ENCODE results near the gene HNRNPA2B1. TPM values are rescaled to one million over a fixed set of nuclear protein-coding genes. Genes with fewer than 3 reads are reported as not detected.
"Not testable (repeated sequence)": the region's sequence is repeated elsewhere in the genome, so short reads cannot be mapped to it uniquely, and the experiment has no call there.

HNRNPA2B1 gene
- total and polyA plus RNA-seq, 2 donors (not counting 1 experiment from before 2014, with no cell fraction given), result 167 to 524 TPM

- H3K9me3 ChIP-seq (ENCODE audit: control extremely low read depth in 1 of 3, control insufficient read depth in 2 of 3, insufficient read depth in 1 of 3, low read length in 2 of 3); H3K27ac ChIP-seq (ENCODE audit: low read length in 2 of 2); H3K27me3 ChIP-seq (replicated peaks in 1 of 4; ENCODE audit: control extremely low read depth in 1 of 4, control insufficient read depth in 3 of 4, insufficient read depth in 4 of 4, low read length in 3 of 4); H3K27me3 Mint-ChIP-seq; CTCF ChIA-PET; DNase-seq; H3K9me3 Mint-ChIP-seq (ENCODE audit: insufficient read depth); H2AFZ ChIP-seq (ENCODE audit: insufficient read depth, low read depth, low read length, poor library complexity, severe bottlenecking); H3K4me2 ChIP-seq (replicated peaks; ENCODE audit: low read depth, low read length, poor library complexity, severe bottlenecking); H3K36me3 ChIP-seq (replicated peaks in 1 of 2; ENCODE audit: control extremely low read depth in 1 of 2, control insufficient read depth in 1 of 2, extremely low read depth in 1 of 2, insufficient read depth in 2 of 2, low read length in 1 of 2); intact Hi-C loops (cut with micrococcal nuclease); H4K20me1 ChIP-seq (ENCODE audit: control insufficient read depth, insufficient read depth, low read length, poor library complexity, severe bottlenecking); POLR2A ChIA-PET; H3K4me1 ChIP-seq (ENCODE audit: control insufficient read depth in 2 of 2, insufficient read depth in 2 of 2, low read length in 2 of 2); H3K27ac Mint-ChIP-seq; ATAC-seq (ENCODE audit: low read depth); H3K79me2 ChIP-seq (ENCODE audit: control insufficient read depth, insufficient read depth, low read length); H3K4me3 ChIP-seq (ENCODE audit: control extremely low read depth in 1 of 5, extremely low read depth in 1 of 5, insufficient read depth in 1 of 5, low read depth in 2 of 5, low read length in 4 of 5); H3K4me3 Mint-ChIP-seq; H3K9ac ChIP-seq (ENCODE audit: low read length): not testable (repeated sequence)
- WGBS (ENCODE audit: insufficient coverage), result 98% methylated on average over 13 of the region's 26 CpGs
- H3K4me1 Mint-ChIP-seq, result peaks cover 14% of the 10 kb centered on the region
Measured at GRCh38 chr7:26176696-26177095, 23.9 kb downstream of the HNRNPA2B1 start.

GRCh38 chr7:26175903-26176302 is 24.6 kb downstream of the HNRNPA2B1 start:
- H3K27me3 ChIP-seq (replicated peaks in 1 of 4; ENCODE audit: control extremely low read depth in 1 of 4, control insufficient read depth in 3 of 4, insufficient read depth in 4 of 4, low read length in 3 of 4); CTCF ChIA-PET; ATAC-seq (ENCODE audit: low read depth); H3K27ac ChIP-seq (ENCODE audit: low read length in 2 of 2); H3K9me3 Mint-ChIP-seq (ENCODE audit: insufficient read depth); H3K4me3 Mint-ChIP-seq; H3K79me2 ChIP-seq (ENCODE audit: control insufficient read depth, insufficient read depth, low read length); H3K27me3 Mint-ChIP-seq; H3K36me3 ChIP-seq (replicated peaks in 1 of 2; ENCODE audit: control extremely low read depth in 1 of 2, control insufficient read depth in 1 of 2, extremely low read depth in 1 of 2, insufficient read depth in 2 of 2, low read length in 1 of 2); DNase-seq; H4K20me1 ChIP-seq (ENCODE audit: control insufficient read depth, insufficient read depth, low read length, poor library complexity, severe bottlenecking); H3K9ac ChIP-seq (ENCODE audit: low read length); intact Hi-C loops (cut with micrococcal nuclease); H2AFZ ChIP-seq (ENCODE audit: insufficient read depth, low read depth, low read length, poor library complexity, severe bottlenecking); H3K9me3 ChIP-seq (ENCODE audit: control extremely low read depth in 1 of 3, control insufficient read depth in 2 of 3, insufficient read depth in 1 of 3, low read length in 2 of 3); H3K4me2 ChIP-seq (replicated peaks; ENCODE audit: low read depth, low read length, poor library complexity, severe bottlenecking); H3K4me1 ChIP-seq (ENCODE audit: control insufficient read depth in 2 of 2, insufficient read depth in 2 of 2, low read length in 2 of 2); H3K4me3 ChIP-seq (ENCODE audit: control extremely low read depth in 1 of 5, extremely low read depth in 1 of 5, insufficient read depth in 1 of 5, low read depth in 2 of 5, low read length in 4 of 5); POLR2A ChIA-PET; H3K27ac Mint-ChIP-seq: not testable (repeated sequence)
- WGBS (ENCODE audit: insufficient coverage), result no CpG with 5 or more reads among the region's 4 CpGs
- peaks cover 10% of the 10 kb centered on the region for H3K4me1 Mint-ChIP-seq

All from B cell (primary cell).